Ramos (cell line): ENCODE results near the gene HELQ.
"Not testable (repeated sequence)": the region's sequence is repeated elsewhere in the genome, so short reads cannot be mapped to it uniquely, and the experiment has no call there.

ENCODE experiments used
- in situ Hi-C: fragments of 300-500 bp; cut with MboI; formaldehyde crosslinking; loops from one replicate; pipeline ENCODE4 v1.14.3; 2022; ENCODE audit warnings: low sequenced_read_pairs; ENCODE audit not compliant: unreplicated experiment

The HELQ gene

GRCh38 chr4:83438719-83439118 lies 16.9 kb downstream of the HELQ start:
- in situ Hi-C loops = no loop called here

GRCh38 chr4:83436680-83437079 lies 18.9 kb downstream of the HELQ start:
- in situ Hi-C loops = no loop called here

DNA sequence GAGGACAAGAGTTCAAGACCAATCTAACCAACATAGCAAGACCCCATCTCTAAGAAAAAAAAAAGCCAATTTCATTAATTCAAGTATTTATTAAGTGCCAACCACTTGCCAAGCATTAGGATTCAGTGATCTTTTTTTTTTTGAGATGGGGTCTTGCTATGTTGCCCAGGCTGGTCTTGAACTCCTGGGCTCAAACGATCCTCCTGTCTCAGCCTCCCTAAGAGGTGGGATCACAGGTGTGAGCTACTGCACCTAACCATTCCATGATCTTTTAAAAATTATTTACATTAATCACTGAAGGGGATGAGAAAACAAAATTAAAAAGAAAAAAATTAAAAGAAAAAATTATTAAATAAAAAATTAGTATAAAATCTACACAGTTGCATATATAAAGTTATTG lies 24.4 kb downstream of the HELQ start:
- in situ Hi-C loops = no loop called here

DNA sequence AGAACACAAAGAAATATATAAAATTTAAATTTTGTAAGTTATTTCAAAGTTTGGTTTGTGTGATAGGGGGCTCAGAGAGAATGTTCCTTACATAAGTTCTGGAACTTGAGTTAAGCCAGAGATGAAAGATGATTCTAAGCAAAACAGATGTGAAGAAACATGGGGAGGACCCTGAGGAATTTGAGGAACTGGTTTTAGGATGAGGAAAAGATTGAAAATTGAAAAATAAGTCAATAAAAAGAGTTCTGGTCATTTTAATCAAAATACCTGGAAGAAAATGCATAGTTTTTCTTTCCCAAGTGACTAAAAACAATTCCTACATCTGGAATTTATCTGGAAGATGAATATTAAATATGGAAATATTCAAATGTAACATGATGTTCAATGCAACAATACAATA lies 37.4 kb downstream of the HELQ start:
- in situ Hi-C loops = no loop called here

DNA sequence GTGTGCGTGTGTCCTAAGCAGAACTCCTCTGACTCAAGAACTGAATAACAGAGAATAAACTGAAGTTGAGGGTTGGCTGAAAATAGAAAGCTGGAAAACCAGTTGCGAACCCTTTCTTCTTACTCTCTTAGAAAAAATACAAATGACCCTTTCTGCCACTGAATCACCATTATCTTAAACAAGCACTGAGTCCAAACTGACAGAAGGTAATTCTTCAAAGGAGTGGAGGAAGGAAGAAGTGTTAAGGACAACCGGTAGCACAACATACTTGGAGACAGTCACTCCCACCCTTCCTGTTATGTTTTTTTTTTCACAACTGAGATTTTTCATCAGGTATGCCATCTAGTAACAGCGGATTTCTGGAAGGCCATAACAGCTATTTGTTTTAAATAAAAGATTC lies 38.1 kb downstream of the HELQ start:
- in situ Hi-C loops = no loop called here

- in situ Hi-C loops = no loop called here
Observed at GRCh38 chr4:83413676-83414075, 41.9 kb downstream of the HELQ start.

DNA sequence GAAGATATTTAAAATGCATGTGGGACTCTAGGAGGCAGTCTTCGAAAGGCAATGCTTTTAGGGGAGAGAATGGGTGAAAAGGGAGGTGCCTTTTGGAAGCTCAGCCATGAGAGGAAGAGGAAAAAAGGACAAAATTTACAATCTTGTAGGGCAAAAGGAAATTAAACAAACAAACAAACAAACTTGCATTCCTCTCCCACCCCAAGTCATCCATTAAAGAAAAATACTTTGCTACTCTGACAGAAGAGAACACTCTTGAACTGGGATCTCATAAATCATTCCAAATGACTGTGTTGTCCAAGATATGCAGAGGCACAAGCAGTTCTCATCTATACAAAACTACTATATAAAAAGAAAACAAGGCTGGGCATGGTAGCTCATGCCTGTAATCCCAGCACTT lies 46.7 kb downstream of the HELQ start:
- in situ Hi-C loops = no loop called here

GRCh38 chr4:83405844-83406816 lies 49.5 kb downstream of the HELQ start:
- in situ Hi-C loops = no loop called here

GRCh38 chr4:83398158-83398557 lies 57.5 kb downstream of the HELQ start:
- in situ Hi-C loops = not testable (repeated sequence)

DNA sequence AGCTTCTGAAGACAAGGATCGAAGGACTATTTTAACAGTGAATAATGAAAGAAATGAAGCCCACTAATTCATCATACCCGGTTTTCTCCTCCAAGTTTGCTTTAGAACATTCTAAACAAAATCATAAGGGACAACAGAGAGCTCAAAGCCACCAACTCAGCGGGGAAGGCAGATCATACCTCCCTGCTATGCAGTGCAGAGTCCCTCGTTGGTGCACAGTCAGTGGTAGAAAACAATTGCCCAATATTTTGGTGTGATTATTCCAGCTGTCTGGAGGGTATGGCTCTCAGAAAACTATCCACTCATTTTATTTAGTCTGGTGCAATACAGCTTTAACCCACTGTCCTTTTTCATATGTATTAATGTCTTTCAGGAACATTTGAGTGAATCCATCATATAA lies 61.7 kb downstream of the HELQ start:
- in situ Hi-C loops = no loop called here

DNA sequence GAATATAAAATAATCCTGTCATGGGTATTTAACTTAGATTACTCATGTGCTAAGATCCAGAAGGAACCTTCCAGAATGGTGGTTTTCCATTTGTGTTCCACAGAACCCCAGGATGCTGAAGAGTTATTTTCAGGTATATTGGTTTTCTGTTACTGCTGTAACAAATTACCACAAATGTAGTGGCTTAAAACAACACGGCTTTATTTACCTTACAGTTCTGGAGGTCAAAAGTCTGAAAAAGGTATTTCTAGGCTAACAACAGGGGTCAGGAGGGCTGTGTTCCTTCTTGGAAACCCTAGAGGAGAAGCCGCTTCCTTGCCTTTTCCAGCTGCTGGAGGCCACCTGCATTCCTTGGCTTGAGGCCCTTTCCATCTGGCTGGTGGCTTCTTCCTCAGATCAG lies 63.1 kb downstream of the HELQ start:
- in situ Hi-C loops = no loop called here

DNA sequence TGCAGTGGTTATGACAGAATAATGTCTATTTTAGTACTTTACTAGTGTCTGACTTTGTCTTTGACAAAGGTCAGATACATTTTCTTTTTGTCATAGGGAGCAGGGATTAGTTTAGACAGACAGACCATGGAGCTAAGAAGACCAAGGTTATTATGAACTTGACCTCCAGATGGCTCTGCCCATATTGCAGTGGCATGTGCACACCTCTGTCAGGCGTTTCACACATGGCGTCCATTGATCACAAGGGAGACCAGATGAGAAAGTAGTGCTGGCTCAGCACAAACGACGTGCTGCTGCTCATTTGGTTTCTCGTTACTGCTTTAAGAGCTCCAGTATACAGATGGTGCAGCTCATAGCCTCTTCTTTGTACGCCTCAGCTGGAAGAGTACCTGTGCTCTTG lies 64.7 kb downstream of the HELQ start:
- in situ Hi-C loops = no loop called here

DNA sequence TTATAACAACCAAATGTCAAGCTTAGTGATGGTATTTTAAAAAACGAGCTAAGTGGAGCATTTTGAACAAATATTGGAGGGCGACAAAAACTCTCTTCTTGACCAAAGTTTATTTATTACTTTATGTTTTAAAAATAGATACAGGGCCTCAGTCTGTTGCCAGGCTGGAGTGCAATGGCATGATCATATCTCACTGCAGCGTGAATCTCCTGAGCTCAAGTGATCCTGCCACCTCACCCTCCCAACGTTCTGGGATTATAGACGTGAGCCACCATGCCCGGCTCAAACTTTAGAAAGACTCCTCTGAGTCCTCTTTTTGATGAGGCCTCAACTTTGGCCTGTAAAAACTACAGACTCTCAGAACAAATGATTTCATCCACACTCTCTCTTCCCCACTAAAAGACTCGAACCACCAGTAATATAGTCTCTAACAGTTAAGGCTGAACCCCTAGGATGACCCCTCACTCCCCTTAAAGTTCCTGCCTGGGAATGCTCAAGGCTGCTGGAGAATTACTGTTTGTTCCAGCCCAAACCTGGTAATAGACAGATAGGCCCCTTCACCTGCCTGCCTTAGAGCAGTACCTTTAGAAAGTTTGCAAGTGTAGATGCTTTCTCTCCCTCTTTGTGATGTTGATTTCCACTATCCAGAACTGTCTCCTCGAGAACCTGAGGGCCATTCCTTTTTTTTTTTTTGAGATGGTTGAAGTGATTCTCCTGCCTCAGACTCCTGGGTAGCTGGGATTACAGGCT lies 65.7 kb downstream of the HELQ start:
- in situ Hi-C loops = no loop called here

- in situ Hi-C loops = no loop called here
Observed at GRCh38 chr4:83389037-83389720, 66.4 kb downstream of the HELQ start.

- in situ Hi-C loops = no loop called here
Observed at GRCh38 chr4:83388313-83388676, 67.3 kb downstream of the HELQ start.

DNA sequence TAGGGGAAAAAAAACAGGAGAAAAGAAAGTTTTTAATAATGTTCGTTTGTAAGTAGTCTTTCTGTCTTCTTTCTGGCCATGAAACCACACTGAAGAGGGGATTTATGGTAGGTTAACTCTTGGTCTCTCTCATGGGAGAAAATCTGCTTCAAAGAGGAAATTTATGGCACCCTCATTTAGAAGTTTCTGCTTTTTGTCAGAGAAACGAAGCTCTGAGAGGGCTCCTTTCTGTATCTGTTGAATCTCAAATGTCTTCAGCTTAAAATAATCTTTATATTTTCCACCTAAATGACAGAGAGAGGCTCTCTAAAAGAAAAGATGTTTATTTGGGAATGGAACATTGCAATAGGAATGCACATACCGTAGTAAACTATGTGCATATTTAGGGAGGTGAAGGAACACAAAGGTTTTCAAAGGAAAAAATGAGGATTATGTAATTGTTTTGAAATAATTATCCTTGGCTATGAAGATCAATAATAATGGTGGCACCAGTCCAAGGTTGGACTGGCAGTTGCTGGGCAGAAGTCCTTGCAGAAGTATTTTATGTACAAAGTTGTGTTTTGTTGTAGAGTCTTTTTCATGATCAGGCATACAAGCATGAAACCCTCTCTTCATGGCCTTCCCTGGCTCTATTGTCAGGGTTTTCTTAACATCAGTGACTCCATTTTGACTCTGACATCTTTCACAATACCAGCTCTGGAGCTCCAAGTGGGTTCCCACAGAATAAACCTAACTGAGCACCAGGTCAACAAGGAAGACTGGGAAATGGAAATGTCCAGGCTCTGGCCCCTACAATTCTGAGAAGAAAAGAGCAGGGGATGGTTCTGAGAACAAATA lies 67.9 kb downstream of the HELQ start:
- in situ Hi-C loops = no loop called here

- in situ Hi-C loops = no loop called here
Observed at GRCh38 chr4:83387012-83387411, 68.6 kb downstream of the HELQ start.

DNA sequence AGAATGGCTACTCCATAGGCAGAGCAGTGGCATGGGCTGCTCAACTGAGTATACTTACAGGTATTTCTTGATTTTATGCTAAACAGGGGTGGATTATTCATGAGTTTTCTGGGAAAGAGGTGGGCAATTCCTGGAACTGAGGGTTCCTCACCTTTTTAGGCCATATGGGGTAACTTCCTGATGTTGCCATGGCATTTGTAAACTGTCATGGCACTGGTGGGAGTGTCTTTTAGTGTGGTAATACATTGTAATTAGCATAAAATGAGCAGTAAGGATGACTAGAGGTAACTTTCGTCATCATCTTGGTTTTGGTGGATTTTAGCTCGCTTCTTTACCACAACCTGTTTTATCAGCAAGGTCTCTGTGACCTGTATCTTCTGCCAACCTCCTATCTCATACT lies 72.8 kb downstream of the HELQ start:
- in situ Hi-C loops = no loop called here

DNA sequence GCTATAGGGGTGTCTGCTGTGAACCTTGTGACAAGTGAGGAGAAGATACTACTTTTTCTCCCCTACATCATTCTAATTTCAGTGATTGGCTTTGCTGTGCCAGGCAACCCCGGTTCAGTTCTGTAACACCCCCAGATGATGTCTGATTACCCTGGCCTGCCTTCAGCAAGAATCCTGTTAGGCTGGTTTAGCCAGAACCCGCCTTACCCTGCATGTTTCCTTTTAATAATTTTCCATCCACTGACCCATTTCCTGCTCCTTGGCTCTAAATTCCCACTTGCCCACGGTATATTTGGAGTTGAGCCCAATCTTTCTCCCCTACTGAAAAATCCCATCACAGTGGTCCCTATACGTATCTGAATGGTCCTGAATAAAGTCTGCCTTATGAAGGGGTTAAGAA lies 74.5 kb downstream of the HELQ start:
- in situ Hi-C loops = no loop called here

- in situ Hi-C loops = no loop called here
Observed at GRCh38 chr4:83378419-83378818, 77.2 kb downstream of the HELQ start.
